ENCODE measurements around the gene NUCB1. TPM values are rescaled to one million over a fixed set of nuclear protein-coding genes. Genes with fewer than 3 reads are reported as not detected.

The NUCB1 gene
- total and polyA plus RNA-seq, 4 donors, result 186 to 775 (median 238) TPM

DNA sequence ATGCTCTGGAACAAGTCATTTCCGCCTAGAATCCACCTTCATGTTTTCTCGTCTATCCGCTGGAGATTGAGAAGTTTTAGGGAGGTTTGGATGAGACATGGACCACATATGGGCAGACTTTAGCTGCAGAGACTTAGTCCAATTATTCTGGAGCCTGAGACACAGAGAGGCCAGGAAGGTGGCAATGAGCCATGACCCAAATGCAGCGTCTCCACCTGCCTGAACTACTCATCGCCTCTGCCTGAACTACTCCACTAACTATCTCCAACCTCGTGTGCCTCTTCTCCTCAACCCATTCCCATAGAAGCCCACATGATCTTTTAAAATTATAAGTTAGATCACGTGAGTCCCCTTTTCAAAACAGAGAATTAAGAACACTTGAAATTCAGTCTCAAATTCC is 37.3 kb upstream of the NUCB1 start:
- no peak for TF ChIP-seq GABPA (IDR thresholded peaks at IDR 0.05 in 1 of 2, conservative IDR thresholded peaks at IDR 0.05 in 1 of 2)
- no peak for TF ChIP-seq TAF1 (conservative IDR thresholded peaks at IDR 0.05)
- no peak for TF ChIP-seq ATF3 (IDR thresholded peaks at IDR 0.05)
- TF ChIP-seq, protein P1, sequence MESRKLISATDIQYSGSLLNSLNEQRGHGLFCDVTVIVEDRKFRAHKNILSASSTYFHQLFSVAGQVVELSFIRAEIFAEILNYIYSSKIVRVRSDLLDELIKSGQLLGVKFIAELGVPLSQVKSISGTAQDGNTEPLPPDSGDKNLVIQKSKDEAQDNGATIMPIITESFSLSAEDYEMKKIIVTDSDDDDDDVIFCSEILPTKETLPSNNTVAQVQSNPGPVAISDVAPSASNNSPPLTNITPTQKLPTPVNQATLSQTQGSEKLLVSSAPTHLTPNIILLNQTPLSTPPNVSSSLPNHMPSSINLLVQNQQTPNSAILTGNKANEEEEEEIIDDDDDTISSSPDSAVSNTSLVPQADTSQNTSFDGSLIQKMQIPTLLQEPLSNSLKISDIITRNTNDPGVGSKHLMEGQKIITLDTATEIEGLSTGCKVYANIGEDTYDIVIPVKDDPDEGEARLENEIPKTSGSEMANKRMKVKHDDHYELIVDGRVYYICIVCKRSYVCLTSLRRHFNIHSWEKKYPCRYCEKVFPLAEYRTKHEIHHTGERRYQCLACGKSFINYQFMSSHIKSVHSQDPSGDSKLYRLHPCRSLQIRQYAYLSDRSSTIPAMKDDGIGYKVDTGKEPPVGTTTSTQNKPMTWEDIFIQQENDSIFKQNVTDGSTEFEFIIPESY (IDR thresholded peaks at IDR 0.05), result no peak
- no peak for TF ChIP-seq JUND (IDR thresholded peaks at IDR 0.05)
- TF ChIP-seq FOXA2 (IDR thresholded peaks at IDR 0.05), result no peak
- TF ChIP-seq CTCF (IDR thresholded peaks at IDR 0.05; ENCODE audit: low read depth, low read length, missing input control), result no peak
- TF ChIP-seq REST (IDR thresholded peaks at IDR 0.05), result no peak
- TF ChIP-seq SP1 (IDR thresholded peaks at IDR 0.05), result no peak
- no peak for TF ChIP-seq RXRA (IDR thresholded peaks at IDR 0.05)
- TF ChIP-seq HNF4A (conservative IDR thresholded peaks at IDR 0.05), result no peak
- H3K9me3 ChIP-seq (ENCODE audit: control insufficient read depth in 4 of 4, low read length in 3 of 4), result no peaks in the 10 kb centered on the region
- no peaks in the 10 kb centered on the region for H3K27me3 ChIP-seq (ENCODE audit: control insufficient read depth in 4 of 4, insufficient read depth in 4 of 4, low read length in 3 of 4)
- H3K36me3 ChIP-seq (ENCODE audit: control insufficient read depth in 4 of 4, insufficient read depth in 3 of 4, low read depth in 1 of 4, low read length in 3 of 4), result peaks cover 0 to 6% (median 1%) of the 10 kb centered on the region in 4 donors
- 80% methylated on average over 7 of the region's 7 CpGs for WGBS
- no peak overlapping the region for H3K27ac ChIP-seq (ENCODE audit: low read depth in 1 of 2, low read length in 2 of 2)
- no peak for DNase-seq (ENCODE audit: low spot score)
- no peak overlapping the region for H3K9ac ChIP-seq (ENCODE audit: low read depth in 1 of 2, low read length in 2 of 2)
- H3K4me3 ChIP-seq (ENCODE audit: low read depth in 1 of 3, low read length in 3 of 3), result no peak overlapping the region
- H3K4me1 ChIP-seq (ENCODE audit: control insufficient read depth in 4 of 4, insufficient read depth in 4 of 4, low read length in 3 of 4), result peaks cover 0 to 17% (median 7%) of the 10 kb centered on the region in 4 donors

DNA sequence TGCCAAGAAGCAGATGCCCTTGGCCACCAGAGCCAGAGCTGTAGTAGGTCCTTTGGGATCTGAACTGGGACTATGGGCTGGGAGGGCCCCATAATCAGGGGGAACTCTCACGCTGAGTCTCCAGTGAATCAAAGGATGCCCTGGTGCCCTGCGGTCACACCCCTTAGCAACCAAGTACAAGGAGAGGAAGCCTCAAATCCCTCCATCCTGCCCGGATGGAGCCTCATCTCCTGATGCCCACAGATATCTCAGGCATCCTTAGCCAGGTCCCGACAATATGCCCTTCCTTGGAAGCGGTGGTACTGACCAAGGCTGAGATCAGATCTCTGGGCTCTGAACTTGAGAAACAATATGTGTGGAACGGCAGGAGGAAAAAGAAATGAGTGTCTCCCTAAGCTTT is 33.4 kb upstream of the NUCB1 start:
- 82% methylated on average over 6 of the region's 6 CpGs for WGBS
- Histone ChIP-seq H3K4me3 (ENCODE audit: low read depth in 1 of 3, low read length in 3 of 3) (no peak overlapping the region), H3K27me3 (ENCODE audit: control insufficient read depth in 4 of 4, insufficient read depth in 4 of 4, low read length in 3 of 4) (no peaks in the 10 kb centered on the region), H3K9ac (ENCODE audit: low read depth in 1 of 2, low read length in 2 of 2) (no peak overlapping the region), H3K36me3 (ENCODE audit: control insufficient read depth in 4 of 4, insufficient read depth in 3 of 4, low read depth in 1 of 4, low read length in 3 of 4) (peaks cover 0 to 6% (median 0%) of the 10 kb centered on the region in 4 donors), H3K9me3 (ENCODE audit: control insufficient read depth in 4 of 4, low read length in 3 of 4) (no peaks in the 10 kb centered on the region), H3K27ac (ENCODE audit: low read depth in 1 of 2, low read length in 2 of 2) (no peak overlapping the region), H3K4me1 (ENCODE audit: control insufficient read depth in 4 of 4, insufficient read depth in 4 of 4, low read length in 3 of 4) (peaks cover 5 to 9% (median 6%) of the 10 kb centered on the region in 4 donors)
- no peak for DNase-seq (ENCODE audit: low spot score)
- TF ChIP-seq GABPA (IDR thresholded peaks at IDR 0.05 in 1 of 2, conservative IDR thresholded peaks at IDR 0.05 in 1 of 2) (no peak), JUND (IDR thresholded peaks at IDR 0.05) (no peak), HNF4G (IDR thresholded peaks at IDR 0.05) (no peak), FOXA1 (IDR thresholded peaks at IDR 0.05) (no peak), TAF1 (conservative IDR thresholded peaks at IDR 0.05) (no peak), FOXA2 (IDR thresholded peaks at IDR 0.05) (no peak), SP1 (IDR thresholded peaks at IDR 0.05) (no peak), HNF4A (conservative IDR thresholded peaks at IDR 0.05) (no peak), NR2F2 (IDR thresholded peaks at IDR 0.05) (no peak), RXRA (IDR thresholded peaks at IDR 0.05) (no peak), RAD21 (IDR thresholded peaks at IDR 0.05) (no peak), YY1 (IDR thresholded peaks at IDR 0.05) (no peak), CTCF (IDR thresholded peaks at IDR 0.05; ENCODE audit: low read depth, low read length, missing input control) (no peak), REST (IDR thresholded peaks at IDR 0.05) (no peak), EGR1 (IDR thresholded peaks at IDR 0.05; ENCODE audit: low read depth in 2 of 2) (no peak)
- TF ChIP-seq, protein P2, sequence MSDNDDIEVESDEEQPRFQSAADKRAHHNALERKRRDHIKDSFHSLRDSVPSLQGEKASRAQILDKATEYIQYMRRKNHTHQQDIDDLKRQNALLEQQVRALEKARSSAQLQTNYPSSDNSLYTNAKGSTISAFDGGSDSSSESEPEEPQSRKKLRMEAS (IDR thresholded peaks at IDR 0.05), result no peak
